A549 (cell line): ENCODE measurements around the gene AGAP3. TPM values are rescaled to one million over a fixed set of nuclear protein-coding genes. Genes with fewer than 3 reads are reported as not detected.

Source experiments
- CBX8 ChIP-seq: fragments of 200-600 bp; sonication (generic); IDR thresholded peaks from 2 replicates; pipeline ENCODE4 v1.6.1; 2016
- CHD2 ChIP-seq: fragments of 150-350 bp; IDR thresholded peaks from 2 replicates; pipeline ENCODE4 v1.6.1; 2014; ENCODE audit warnings: low read length; ENCODE audit not compliant: partially characterized antibody
- CHD4 ChIP-seq: fragments of 200-600 bp; sonication (generic); IDR thresholded peaks from 2 replicates; pipeline ENCODE4 v1.6.1; 2016; ENCODE audit warnings: antibody characterized with exemption, mild to moderate bottlenecking, borderline replicate concordance
- CTCF ChIP-seq: fragments of >200 bp; sonication (Bioruptor Twin); formaldehyde crosslinking; IDR thresholded peaks from 3 replicates; pipeline ENCODE4 v1.5.1; 2016
- E2F6 ChIP-seq: IDR thresholded peaks from 2 replicates; pipeline ENCODE4 v1.6.1; 2012; ENCODE audit warnings: low read depth, borderline replicate concordance
- EHMT2 ChIP-seq: fragments of 200-600 bp; sonication (generic); IDR thresholded peaks from 2 replicates; pipeline ENCODE4 v1.6.1; 2016; ENCODE audit warnings: antibody characterized with exemption, low read depth, mild to moderate bottlenecking, moderate library complexity
- EP300 ChIP-seq, 2 experiments: fragments of >200 bp; sonication (Bioruptor Twin); formaldehyde crosslinking; IDR thresholded peaks; 2 replicates in 1 of 2; 3 replicates in 1 of 2; pipeline ENCODE4 v1.6.1; 2016 to 2017
- FOSB ChIP-seq: fragments of 250-450 bp; sonication (Bioruptor Pico); IDR thresholded peaks from 2 replicates; pipeline ENCODE4 v1.5.0; 2020; ENCODE audit warnings: mild to moderate bottlenecking, moderate library complexity
- FOSL2 ChIP-seq, 2 experiments: fragments of 450-650 bp in 1 of 2; fragments of >200 bp in 1 of 2; sonication (Bioruptor Twin) in 1 of 2; formaldehyde crosslinking; IDR thresholded peaks; 2 replicates each; pipeline versions ENCODE4 v1.5.0 to v1.6.1; 2016 to 2020; ENCODE audit warnings: mild to moderate bottlenecking in 1 of 2, moderate library complexity in 1 of 2
- HDAC2 ChIP-seq: fragments of 200-600 bp; sonication (generic); IDR thresholded peaks from 2 replicates; pipeline ENCODE4 v1.6.1; 2016
- HMGXB4 ChIP-seq: fragments of 250-450 bp; sonication (Bioruptor Pico); IDR thresholded peaks from 2 replicates; pipeline ENCODE4 v1.5.0; 2021; ENCODE audit warnings: mild to moderate bottlenecking, moderate library complexity, borderline replicate concordance
- HOXB5 ChIP-seq: fragments of 250-450 bp; sonication (Bioruptor Pico); IDR thresholded peaks from 2 replicates; pipeline ENCODE4 v1.5.0; 2020; ENCODE audit warnings: mild to moderate bottlenecking, moderate library complexity
- JUNB ChIP-seq: fragments of >200 bp; sonication (Bioruptor Twin); formaldehyde crosslinking; IDR thresholded peaks from 2 replicates; pipeline ENCODE4 v1.6.1; 2016
- MAX ChIP-seq: IDR thresholded peaks from 2 replicates; pipeline ENCODE4 v1.6.1; 2012
- MAZ ChIP-seq: fragments of 150-350 bp; IDR thresholded peaks from 2 replicates; pipeline ENCODE4 v1.6.1; 2014; ENCODE audit warnings: antibody characterized with exemption, low read depth, low read length, borderline replicate concordance
- MYC ChIP-seq: IDR thresholded peaks from 2 replicates; pipeline ENCODE4 v1.6.1; 2012; ENCODE audit warnings: mild to moderate bottlenecking, inconsistent platforms, low read length, improper control_type of control experiment, borderline replicate concordance
- NPAS2 ChIP-seq: fragments of 250-450 bp; sonication (Bioruptor Pico); IDR thresholded peaks from 2 replicates; pipeline ENCODE4 v1.8.0; 2022; ENCODE audit warnings: mild to moderate bottlenecking, moderate library complexity, borderline replicate concordance
- POLR2AphosphoS2 ChIP-seq: conservative IDR thresholded peaks from 2 replicates; pipeline ENCODE4 v1.6.1; 2012; ENCODE audit warnings: low read length, improper control_type of control experiment, inconsistent platforms
- RCOR1 ChIP-seq: fragments of 150-350 bp; IDR thresholded peaks from 2 replicates; pipeline ENCODE4 v1.6.1; 2014; ENCODE audit warnings: antibody characterized with exemption, low read length, low read depth
- REST ChIP-seq: fragments of 200-600 bp; sonication (generic); IDR thresholded peaks from 2 replicates; pipeline ENCODE4 v1.6.1; 2016; ENCODE audit warnings: antibody characterized with exemption, mild to moderate bottlenecking, moderate library complexity
- RNF2 ChIP-seq: fragments of 200-600 bp; sonication (generic); IDR thresholded peaks from 2 replicates; pipeline ENCODE4 v1.6.1; 2016; ENCODE audit warnings: low read depth, mild to moderate bottlenecking, antibody characterized with exemption, moderate library complexity, borderline replicate concordance
- TFCP2L1 ChIP-seq: fragments of 250-450 bp; sonication (Bioruptor Pico); IDR thresholded peaks from 2 replicates; pipeline ENCODE4 v1.5.0; 2021; ENCODE audit warnings: mild to moderate bottlenecking
- TP53 ChIP-seq: fragments of 250-450 bp; sonication (Bioruptor Pico); IDR thresholded peaks from 2 replicates; pipeline ENCODE4 v1.5.0; 2021; ENCODE audit warnings: mild to moderate bottlenecking, moderate library complexity
- ZC3H11A ChIP-seq: fragments of 450-650 bp; IDR thresholded peaks from 2 replicates; pipeline ENCODE4 v1.6.1; 2014; ENCODE audit warnings: antibody characterized with exemption, mild to moderate bottlenecking
- ZFP36 ChIP-seq: fragments of 450-650 bp; IDR thresholded peaks from 2 replicates; pipeline ENCODE4 v1.6.1; 2014; ENCODE audit warnings: borderline replicate concordance; ENCODE audit not compliant: partially characterized antibody
- polyA plus RNA-seq, 4 experiments: library from polyadenylated mRNA; depleted of rRNA in 3 of 4; stranded (reverse); fragments of >200 nt; fragmentation: RNase III in 1 of 4; extraction: RNeasy Plus Mini Kit Qiagen cat#74134 plus additional on column Dnase treatment in 1 of 4; gene quantifications; 2 replicates in 3 of 4; 3 replicates in 1 of 4; pipeline ENCODE4 v1.2.3, GENCODE V29; 2011 to 2017
- TF ChIP-seq, protein P1 (sequence below): fragments of 150-350 bp; IDR thresholded peaks from 2 replicates; pipeline ENCODE4 v1.6.1; 2014; ENCODE audit warnings: low read depth, mild to moderate bottlenecking, low read length
- TF ChIP-seq, protein P2 (sequence below): fragments of 450-650 bp; IDR thresholded peaks from 2 replicates; pipeline ENCODE4 v1.6.1; 2014; ENCODE audit warnings: antibody characterized with exemption

Gene AGAP3
- polyA plus RNA-seq, 2 of the 4 experiments (the other 2 are of a cell fraction), result 33.8 to 45.9 TPM

DNA sequence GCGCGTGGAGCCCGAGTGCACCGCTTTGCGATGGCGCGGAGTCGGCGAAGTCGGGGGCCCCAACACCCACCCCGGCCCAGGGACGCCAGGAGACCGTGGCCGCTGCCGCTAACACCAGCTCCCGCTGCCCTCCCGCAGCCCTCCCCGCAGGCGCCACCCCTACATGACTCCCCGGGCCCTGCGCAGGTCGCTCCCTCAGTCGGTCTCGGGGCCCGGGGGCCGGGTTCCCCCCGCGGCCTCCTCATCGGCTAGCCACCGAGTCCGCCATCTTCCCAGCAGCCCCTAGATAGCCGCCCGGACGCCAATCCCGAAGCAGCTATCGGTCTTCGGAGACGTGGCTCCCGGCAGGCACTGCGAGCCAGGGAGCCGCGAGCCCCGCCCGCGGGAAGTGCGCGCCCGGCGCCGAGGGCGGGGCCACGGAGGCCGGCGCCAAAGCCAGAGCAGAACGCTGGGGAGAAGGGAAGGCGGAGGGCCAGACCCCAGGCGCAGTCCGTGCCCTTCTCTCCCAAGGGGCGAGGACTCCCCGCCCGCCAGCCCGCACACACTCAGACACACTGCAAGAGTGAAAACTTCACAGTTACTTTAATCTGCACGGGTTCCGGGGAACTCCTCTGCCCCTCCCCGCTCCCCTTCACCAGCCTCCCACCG is 5.6 kb upstream of the AGAP3 start, which contains the start of gene FASTK (continued):
- TF ChIP-seq REST (no peak), FOSL2 (IDR thresholded peaks at IDR 0.05) (no peak), FOSL2 (CRISPR knock-in tag; IDR thresholded peaks at IDR 0.05) (no peak), ZC3H11A (0 out of 2 replicates have a peak, but pooled peaks have one; percentile 7), CHD2 (no peak), CBX8 (no peak), HMGXB4 (CRISPR knock-in tag) (no peak), HOXB5 (CRISPR knock-in tag) (no peak), CHD4 (no peak), E2F6 (no peak), CTCF (no peak), RCOR1 (no peak), EP300 (IDR thresholded peaks at IDR 0.05) (no peak), POLR2AphosphoS2 (no peak), JUNB (no peak), MYC (0 out of 2 replicates have a peak, but pooled peaks have one; percentile 19), NPAS2 (CRISPR knock-in tag) (no peak), FOSB (CRISPR knock-in tag) (no peak), MAX (peak; percentile 40), EHMT2 (no peak), MAZ (peak; percentile 81; the same call in 1 of the 2 replicates), ZFP36 (no peak), RNF2 (no peak; the same call in 1 of the 2 replicates), TFCP2L1 (CRISPR knock-in tag) (no peak), TP53 (CRISPR knock-in tag) (no peak), HDAC2 (no peak)
- TF ChIP-seq, protein P1, sequence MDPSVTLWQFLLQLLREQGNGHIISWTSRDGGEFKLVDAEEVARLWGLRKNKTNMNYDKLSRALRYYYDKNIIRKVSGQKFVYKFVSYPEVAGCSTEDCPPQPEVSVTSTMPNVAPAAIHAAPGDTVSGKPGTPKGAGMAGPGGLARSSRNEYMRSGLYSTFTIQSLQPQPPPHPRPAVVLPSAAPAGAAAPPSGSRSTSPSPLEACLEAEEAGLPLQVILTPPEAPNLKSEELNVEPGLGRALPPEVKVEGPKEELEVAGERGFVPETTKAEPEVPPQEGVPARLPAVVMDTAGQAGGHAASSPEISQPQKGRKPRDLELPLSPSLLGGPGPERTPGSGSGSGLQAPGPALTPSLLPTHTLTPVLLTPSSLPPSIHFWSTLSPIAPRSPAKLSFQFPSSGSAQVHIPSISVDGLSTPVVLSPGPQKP, result no peak
- TF ChIP-seq, protein P2, sequence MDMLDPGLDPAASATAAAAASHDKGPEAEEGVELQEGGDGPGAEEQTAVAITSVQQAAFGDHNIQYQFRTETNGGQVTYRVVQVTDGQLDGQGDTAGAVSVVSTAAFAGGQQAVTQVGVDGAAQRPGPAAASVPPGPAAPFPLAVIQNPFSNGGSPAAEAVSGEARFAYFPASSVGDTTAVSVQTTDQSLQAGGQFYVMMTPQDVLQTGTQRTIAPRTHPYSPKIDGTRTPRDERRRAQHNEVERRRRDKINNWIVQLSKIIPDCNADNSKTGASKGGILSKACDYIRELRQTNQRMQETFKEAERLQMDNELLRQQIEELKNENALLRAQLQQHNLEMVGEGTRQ, result no peak
